ENCODE measurements around the gene SPATA6L. TPM values are rescaled to one million over a fixed set of nuclear protein-coding genes. Genes with fewer than 3 reads are reported as not detected.

SPATA6L gene
- total RNA-seq, 1 donor from 2014 or later = 0.53 TPM

- no peak overlapping the region for H3K4me3 Mint-ChIP-seq
- H3K27ac Mint-ChIP-seq = no peak overlapping the region
- ChIA-PET CTCF (interaction anchor here (0.9 kb wide), 1 partner anchor 10 kb away, joined by 3 read pairs; no protein-coding TSS in a partner anchor), POLR2A (no interaction called here)
- no peaks in the 10 kb centered on the region for H3K36me3 Mint-ChIP-seq (ENCODE audit: low read depth)
- no peaks in the 10 kb centered on the region for H3K9me3 Mint-ChIP-seq
- intact Hi-C loops (cut with micrococcal nuclease) = no loop called here
- DNase-seq (no peak), ATAC-seq (ENCODE audit: low read depth) (no peak)
- H3K27me3 Mint-ChIP-seq = peaks cover 15% of the 10 kb centered on the region
- TF ChIP-seq CTCF (IDR thresholded peaks at IDR 0.05) = no peak
- H3K4me1 Mint-ChIP-seq = no peaks in the 10 kb centered on the region
Measured at GRCh38 chr9:4654084-4654483, 12.2 kb downstream of the SPATA6L start.

GRCh38 chr9:4642351-4642750 is 23.9 kb downstream of the SPATA6L start:
- Mint-ChIP-seq H3K9me3 (no peaks in the 10 kb centered on the region), H3K27me3 (peaks cover 2% of the 10 kb centered on the region), H3K36me3 (ENCODE audit: low read depth) (no peaks in the 10 kb centered on the region), H3K4me1 (no peaks in the 10 kb centered on the region), H3K4me3 (no peak overlapping the region), H3K27ac (no peak overlapping the region)
- no peak for DNase-seq
- TF ChIP-seq CTCF (IDR thresholded peaks at IDR 0.05) = no peak
- intact Hi-C loops (cut with micrococcal nuclease) = no loop called here
- ChIA-PET POLR2A (no interaction called here), CTCF (no interaction called here)
- no peak for ATAC-seq (ENCODE audit: low read depth)

- ChIA-PET CTCF (interaction anchor here (1.5 kb wide), 1 partner anchor 257 kb away, joined by 4 read pairs; no protein-coding TSS in a partner anchor), POLR2A (no interaction called here)
- Mint-ChIP-seq H3K4me1 (no peaks in the 10 kb centered on the region), H3K4me3 (no peak overlapping the region), H3K27ac (no peak overlapping the region), H3K27me3 (peaks cover 4% of the 10 kb centered on the region), H3K9me3 (no peaks in the 10 kb centered on the region), H3K36me3 (ENCODE audit: low read depth) (no peaks in the 10 kb centered on the region)
- TF ChIP-seq CTCF (IDR thresholded peaks at IDR 0.05) = no peak
- DNase-seq (no peak), ATAC-seq (ENCODE audit: low read depth) (no peak)
- intact Hi-C loops (cut with micrococcal nuclease) = loop anchor here (1.0 kb wide), 2 partner anchors 258 to 325 kb away; no protein-coding TSS in a partner anchor
Measured at GRCh38 chr9:4640027-4640426, 26.3 kb downstream of the SPATA6L start.

GRCh38 chr9:4639420-4639819 is 26.9 kb downstream of the SPATA6L start:
- H3K4me3 Mint-ChIP-seq = no peak overlapping the region
- H3K27ac Mint-ChIP-seq = no peak overlapping the region
- no peak for DNase-seq
- no peak for ATAC-seq (ENCODE audit: low read depth)
- intact Hi-C loops (cut with micrococcal nuclease) = no loop called here
- CTCF ChIA-PET = interaction anchor here (1.5 kb wide), 1 partner anchor 257 kb away, joined by 4 read pairs; no protein-coding TSS in a partner anchor
- POLR2A ChIA-PET = no interaction called here
- no peaks in the 10 kb centered on the region for H3K4me1 Mint-ChIP-seq
- H3K27me3 Mint-ChIP-seq = peaks cover 8% of the 10 kb centered on the region
- no peaks in the 10 kb centered on the region for H3K36me3 Mint-ChIP-seq (ENCODE audit: low read depth)
- H3K9me3 Mint-ChIP-seq = no peaks in the 10 kb centered on the region
- no peak for TF ChIP-seq CTCF (IDR thresholded peaks at IDR 0.05)

GRCh38 chr9:4638968-4639367 is 27.3 kb downstream of the SPATA6L start:
- H3K4me1 Mint-ChIP-seq = no peaks in the 10 kb centered on the region
- no peaks in the 10 kb centered on the region for H3K9me3 Mint-ChIP-seq
- intact Hi-C loops (cut with micrococcal nuclease) = no loop called here
- ATAC-seq (ENCODE audit: low read depth) (no peak), DNase-seq (no peak)
- H3K36me3 Mint-ChIP-seq (ENCODE audit: low read depth) = no peaks in the 10 kb centered on the region
- peaks cover 8% of the 10 kb centered on the region for H3K27me3 Mint-ChIP-seq
- ChIA-PET CTCF (no interaction called here), POLR2A (no interaction called here)
- H3K27ac Mint-ChIP-seq = no peak overlapping the region
- H3K4me3 Mint-ChIP-seq = no peak overlapping the region
- TF ChIP-seq CTCF (IDR thresholded peaks at IDR 0.05) = no peak
